Activated T-cell treated with anti-CD3 and anti-CD28 coated beads, Interleukin-2, amount 50 U/mL, for 48 hours (primary cell): ENCODE measurements around the gene PLCB3.

ENCODE experiments used
- DNase-seq, 2 experiments: peaks; one replicate each; pipeline ENCODE4 v3.0.0-alpha.2; 2020

Gene PLCB3

DNA sequence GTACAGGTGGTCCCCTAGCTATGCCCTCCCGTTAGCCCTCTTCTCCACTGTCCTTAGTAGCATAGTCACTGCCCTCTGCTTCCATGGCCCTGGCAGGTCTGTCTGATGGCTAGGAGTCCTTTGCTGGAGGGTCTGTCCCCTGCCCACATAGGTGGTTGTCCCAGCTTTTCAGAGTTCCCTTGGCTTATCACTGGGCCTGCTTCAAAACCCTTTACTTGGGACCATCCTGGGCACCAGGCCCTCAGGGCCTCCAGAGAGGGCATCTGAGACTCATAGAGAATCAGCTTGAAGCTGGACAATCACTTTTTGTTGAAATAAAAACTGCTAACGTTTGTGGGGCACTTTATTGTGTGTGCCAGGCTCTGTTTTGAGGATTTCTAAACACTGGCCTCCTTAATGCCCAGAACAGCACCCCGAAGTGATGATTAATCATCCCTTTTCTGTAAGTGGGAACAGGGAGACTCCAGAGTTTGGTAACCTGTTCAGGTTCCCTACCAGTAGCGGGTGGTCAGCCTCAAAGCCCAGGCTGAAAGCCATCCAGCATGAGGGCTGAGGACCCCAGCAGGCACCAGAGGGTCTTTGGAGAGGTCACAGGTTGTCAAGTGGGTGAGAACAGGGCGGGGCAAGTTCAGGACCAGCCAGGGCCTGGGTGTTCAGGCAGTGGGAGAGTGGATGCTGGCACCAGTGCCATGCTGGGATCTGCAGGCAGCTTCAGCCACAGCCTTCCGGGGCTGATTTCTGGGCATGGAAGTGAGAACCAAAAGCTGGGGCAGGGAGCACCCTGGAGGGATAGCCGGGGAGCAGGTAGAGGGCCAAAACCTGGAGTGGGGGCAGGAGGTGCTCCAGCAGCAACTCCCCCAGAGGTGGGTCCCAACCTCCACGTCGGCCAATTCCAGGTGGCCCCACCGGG lies 39.3 kb downstream of the PLCB3 start:
- no peak for DNase-seq

GRCh38 chr11:64291262-64291751 lies 40.0 kb downstream of the PLCB3 start, which contains the start of gene KCNK4:
KCNK4 (plus strand) TSS chr11:64291302; CDS start chr11:64293019, 1,717 bp downstream.
- DNase-seq = no peak

GRCh38 chr11:64291752-64292459 lies 40.6 kb downstream of the PLCB3 start:
- DNase-seq = no peak

DNA sequence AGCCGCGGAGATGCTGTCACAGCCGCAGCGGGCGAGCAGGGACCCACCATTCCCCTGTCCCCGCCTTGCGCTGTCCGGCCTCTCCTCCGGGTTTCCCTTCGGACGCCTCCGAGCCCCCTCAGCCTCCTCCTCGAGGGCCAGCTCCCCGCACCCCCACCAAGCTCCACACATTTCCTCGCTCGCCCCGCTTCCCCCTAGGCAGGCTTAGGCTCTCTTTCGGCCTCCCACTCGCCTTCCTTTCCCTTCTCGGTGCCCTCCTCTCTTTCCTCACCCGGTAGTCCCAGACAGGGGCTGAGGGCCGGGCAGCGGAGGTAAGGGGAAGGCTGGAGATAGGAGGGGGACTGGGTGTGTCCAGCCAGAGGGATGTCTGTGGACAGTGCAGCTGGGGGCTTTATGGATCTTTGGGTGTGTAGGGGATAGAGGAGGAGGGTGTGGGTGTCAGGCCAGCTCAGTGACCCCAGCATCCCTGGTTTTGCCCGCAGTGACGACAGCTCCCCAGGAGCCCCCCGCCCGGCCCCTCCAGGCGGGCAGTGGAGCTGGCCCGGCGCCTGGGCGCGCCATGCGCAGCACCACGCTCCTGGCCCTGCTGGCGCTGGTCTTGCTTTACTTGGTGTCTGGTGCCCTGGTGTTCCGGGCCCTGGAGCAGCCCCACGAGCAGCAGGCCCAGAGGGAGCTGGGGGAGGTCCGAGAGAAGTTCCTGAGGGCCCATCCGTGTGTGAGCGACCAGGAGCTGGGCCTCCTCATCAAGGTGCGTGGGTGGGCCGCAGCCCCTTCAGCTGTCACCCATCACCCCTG lies 41.3 kb downstream of the PLCB3 start:
- DNase-seq = no peak

GRCh38 chr11:64294774-64295173 lies 43.4 kb downstream of the PLCB3 start:
- no peak for DNase-seq

GRCh38 chr11:64295760-64296159 lies 44.4 kb downstream of the PLCB3 start:
- no peak for DNase-seq

DNA sequence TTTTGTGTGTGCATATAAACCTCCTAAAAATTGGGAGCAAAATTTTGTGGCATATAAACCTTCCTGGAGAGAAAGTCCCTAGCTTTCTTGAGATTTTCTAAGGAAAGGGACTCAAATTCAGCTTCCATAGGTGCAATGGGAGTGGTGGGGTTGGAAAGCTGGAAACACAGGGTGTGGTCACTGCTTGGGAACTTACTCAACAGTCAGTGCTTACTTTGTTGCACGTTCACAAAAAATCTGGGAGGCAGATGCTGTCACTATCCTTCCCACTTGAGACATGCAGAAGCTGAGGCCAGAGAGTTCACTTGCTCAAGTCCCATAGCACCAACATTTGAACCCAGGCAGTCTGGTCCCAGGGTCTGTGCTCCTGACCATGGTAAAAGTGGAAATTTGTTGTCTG lies 44.9 kb downstream of the PLCB3 start:
- DNase-seq = no peak

DNA sequence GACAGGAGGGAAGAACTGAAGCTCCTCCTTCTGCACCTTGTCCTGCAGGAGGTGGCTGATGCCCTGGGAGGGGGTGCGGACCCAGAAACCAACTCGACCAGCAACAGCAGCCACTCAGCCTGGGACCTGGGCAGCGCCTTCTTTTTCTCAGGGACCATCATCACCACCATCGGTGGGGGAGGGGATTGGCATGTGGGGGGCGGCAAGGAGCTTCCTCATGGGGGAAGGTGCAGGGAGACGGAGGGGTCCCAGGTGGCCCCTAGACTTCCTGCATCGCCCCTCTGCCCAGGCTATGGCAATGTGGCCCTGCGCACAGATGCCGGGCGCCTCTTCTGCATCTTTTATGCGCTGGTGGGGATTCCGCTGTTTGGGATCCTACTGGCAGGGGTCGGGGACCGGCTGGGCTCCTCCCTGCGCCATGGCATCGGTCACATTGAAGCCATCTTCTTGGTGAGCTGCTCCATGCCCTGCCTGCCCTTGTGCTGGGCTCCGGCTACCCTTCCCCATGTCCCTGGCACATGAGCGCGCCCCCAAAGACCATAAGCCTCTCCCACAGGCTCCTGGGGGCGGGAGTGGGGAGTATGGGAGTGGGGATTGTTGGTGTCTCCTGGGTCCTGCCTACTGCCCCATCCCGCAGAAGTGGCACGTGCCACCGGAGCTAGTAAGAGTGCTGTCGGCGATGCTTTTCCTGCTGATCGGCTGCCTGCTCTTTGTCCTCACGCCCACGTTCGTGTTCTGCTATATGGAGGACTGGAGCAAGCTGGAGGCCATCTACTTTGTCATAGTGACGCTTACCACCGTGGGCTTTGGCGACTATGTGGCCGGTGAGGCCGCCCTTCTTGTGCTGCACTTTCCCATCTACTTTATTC lies 45.7 kb downstream of the PLCB3 start:
- DNase-seq = no peak

- DNase-seq = no peak
Measured at GRCh38 chr11:64297699-64298358, 46.5 kb downstream of the PLCB3 start.

- DNase-seq = no peak
Measured at GRCh38 chr11:64298966-64299846, 47.9 kb downstream of the PLCB3 start.

DNA sequence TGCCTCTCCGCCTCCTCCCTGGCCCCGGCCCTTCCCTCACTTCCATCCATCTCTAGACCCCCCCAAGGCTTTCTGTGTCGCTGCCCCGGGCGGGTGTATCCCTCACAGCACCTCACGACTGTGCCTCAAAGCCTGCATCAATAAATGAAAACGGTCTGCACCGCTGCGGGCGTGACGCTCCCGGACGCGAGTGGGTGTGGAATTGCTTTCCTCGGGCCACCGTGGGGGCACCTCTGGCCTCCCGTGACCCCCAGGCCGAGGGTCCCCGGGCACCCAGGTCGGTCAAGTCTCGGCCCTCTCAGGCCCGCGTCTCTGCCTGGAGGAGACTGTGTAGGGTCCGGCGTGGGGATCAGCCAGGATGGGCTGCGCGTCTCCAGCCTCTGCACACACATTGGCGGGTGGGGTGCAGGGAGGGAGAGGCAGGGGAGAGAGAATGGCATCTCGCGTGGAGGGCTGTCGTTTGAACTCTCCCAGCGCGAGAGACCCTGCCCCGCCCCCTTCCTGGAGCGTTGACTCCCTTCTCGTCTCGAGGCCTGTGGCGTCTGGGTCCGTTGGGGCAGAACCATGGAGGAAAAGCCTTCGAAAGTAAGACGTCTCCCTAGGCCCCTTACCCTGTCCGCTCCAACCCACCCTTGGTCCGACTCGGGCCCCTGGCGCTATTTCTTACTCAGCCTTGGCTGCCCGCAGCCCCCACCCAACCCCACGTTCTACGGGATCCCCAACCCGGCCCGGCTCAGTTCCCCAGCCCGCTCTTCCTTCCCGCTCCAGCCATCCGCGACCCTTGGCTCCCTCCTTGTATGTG lies 48.7 kb downstream of the PLCB3 start, which contains the start of gene CATSPERZ:
TSS of gene CATSPERZ (plus strand) at position 512 of the 802 bp plus-strand sequence. CDS start at position 565, 53 bp downstream.
- DNase-seq = no peak

DNA sequence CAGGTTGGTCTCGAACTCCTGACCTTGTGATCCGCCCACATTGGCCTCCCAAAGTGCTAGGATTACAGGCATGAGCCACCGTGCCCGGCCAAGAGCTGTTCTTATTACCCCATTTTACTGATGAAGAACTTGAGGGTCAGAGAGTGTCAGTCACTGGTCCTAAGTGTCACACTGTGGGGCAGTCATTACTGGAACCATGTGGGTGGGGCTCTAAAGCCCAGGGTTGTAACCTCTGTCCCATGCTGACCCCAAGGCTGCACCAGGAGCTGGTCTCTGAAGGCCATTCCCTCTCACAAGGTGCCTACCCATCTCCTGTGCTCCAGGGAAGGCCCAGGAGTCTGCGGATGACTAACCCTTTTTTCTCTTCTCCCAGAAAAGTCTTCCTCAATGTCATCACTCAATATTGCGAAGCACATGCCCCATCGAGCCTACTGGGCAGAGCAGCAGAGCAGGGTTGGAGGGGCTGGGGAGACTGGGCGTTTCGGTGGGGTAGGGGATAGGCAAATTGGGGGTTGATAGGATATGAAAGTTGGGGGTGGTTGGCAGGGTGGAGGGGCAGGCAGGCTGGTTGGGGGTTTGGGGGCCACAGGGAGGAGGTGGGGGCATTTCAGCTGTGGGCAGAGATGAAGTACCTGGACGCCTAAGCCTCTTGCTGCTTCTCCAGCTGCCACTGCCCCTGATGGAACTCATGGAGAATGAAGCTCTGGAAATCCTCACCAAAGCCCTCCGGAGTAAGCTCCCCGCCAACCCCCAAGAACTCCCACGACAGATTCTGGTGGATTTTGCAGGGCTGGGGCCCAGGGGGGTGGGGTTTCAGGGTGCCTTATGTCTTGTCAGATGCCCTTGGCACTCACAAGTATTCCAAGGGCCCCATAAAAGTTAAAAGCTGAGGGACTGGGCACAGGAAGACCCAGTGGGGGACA lies 52.0 kb downstream of the PLCB3 start:
- no peak for DNase-seq

DNA sequence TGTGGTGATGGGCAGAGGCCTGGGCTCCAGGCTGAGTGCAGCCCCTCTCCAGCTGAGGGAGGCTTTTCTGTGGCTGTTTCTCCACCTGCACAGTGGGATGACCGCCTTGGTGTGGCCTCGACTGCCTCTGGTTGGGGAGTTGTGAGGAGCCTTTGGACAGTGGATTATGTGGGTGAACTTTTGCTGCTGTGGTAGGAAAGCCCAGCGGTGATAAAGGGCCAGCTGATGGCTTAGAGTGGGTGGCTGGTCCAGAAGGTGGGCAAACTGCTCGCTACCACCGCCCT lies 52.6 kb downstream of the PLCB3 start:
- no peak for DNase-seq

DNA sequence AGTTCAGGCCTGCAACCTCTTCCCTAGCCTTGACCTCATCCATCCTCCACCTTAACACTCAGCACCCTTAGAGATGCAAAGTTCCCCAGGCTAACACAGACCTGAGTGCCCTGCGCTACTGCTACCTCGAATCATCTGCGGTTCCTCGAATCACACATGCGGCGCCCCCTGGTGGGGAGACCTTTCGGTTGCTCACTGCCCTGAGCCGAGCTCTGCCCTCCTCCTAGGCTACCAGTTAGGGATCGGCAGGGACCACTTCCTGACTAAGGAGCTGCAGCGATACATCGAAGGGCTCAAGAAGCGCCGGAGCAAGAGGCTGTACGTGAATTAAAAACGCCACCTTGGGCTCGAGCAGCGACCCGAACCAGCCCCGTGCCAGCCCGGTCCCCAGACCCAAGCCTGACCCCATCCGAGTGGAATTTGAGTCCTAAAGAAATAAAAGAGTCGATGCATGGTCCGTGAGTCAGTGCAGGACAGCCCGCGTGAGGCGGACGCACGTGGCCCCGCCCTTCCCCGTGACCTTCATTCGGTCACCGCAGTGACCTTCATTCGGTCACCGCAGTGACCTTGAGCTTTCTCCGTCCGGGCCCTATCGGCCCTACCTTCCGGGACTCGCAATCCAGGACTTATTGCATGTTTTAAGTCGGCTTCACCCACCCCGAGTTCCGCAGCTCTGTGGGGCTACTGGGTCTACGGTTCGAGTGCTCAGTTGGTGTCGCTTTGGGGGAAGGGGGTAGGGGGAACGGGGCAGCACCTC lies 53.2 kb downstream of the PLCB3 start:
- DNase-seq = peak; percentile 96 to 98

- peak; percentile 99 to 100 for DNase-seq
Measured at GRCh38 chr11:64305075-64305690, 53.9 kb downstream of the PLCB3 start, which contains the start of gene ESRRA. ESRRA (plus strand) TSS chr11:64305524; CDS start chr11:64307180, 1,656 bp downstream.

GRCh38 chr11:64305691-64306562 lies 54.6 kb downstream of the PLCB3 start:
- DNase-seq = peak; percentile 80 to 85
